GM21381 (cell line): Measurements from ENCODE around the gene IQCK.

Experiments
- ATAC-seq: cut with Tn5 transposase; IDR thresholded peaks from one replicate; pipeline ENCODE4 v1.9.1; 2021; ENCODE audit warnings: mild to moderate bottlenecking, moderate library complexity; ENCODE audit not compliant: unreplicated experiment

The IQCK gene

DNA sequence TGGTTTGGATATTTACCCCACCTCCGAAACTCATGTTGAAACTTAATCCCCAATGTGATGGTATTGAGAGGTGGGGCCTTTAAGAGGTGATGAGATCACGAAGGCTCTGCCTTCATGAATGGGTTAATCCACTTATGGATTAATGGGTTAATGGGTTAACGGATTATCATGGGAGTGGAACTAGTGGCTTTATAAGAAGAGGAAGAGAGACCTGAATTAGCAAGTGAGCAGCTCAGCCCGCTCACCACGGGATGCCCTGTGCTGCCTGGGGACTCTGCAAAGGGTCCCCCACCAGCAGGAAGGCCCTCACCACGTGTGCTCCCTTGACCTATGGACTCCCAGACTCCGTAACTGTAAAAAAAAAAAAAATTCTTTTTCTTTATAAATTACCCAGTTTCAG is 183.1 kb downstream of the IQCK start:
- ATAC-seq, result no peak

GRCh38 chr16:19907161-19907992 is 189.3 kb downstream of the IQCK start:
- ATAC-seq, result peak; percentile 93
